Coronary artery (tissue), 2 donors: ENCODE measurements around the gene PQBP1.
"Not testable (repeated sequence)": the region's sequence is repeated elsewhere in the genome, so short reads cannot be mapped to it uniquely, and the experiment has no call there.

ENCODE experiments used
- DNase-seq: peaks from one replicate; pipeline ENCODE4 v3.0.0-alpha.2; 2017; ENCODE audit warnings: low spot score
- H3K27ac ChIP-seq, 2 donors: fragments of 200-600 bp; sonication (generic); one replicate each; pipeline ENCODE4 v1.5.1; 2016 to 2019
- H3K4me3 ChIP-seq: fragments of 200-600 bp; sonication (generic); 2 replicates; pipeline ENCODE4 v1.5.1; 2016; ENCODE audit warnings: mild to moderate bottlenecking, moderate library complexity
- TF ChIP-seq, protein P1 (sequence below): fragments of 200-600 bp; sonication (generic); IDR thresholded peaks from one replicate; pipeline ENCODE4 v1.5.1; 2019; ENCODE audit warnings: antibody characterized with exemption

The PQBP1 gene

DNA sequence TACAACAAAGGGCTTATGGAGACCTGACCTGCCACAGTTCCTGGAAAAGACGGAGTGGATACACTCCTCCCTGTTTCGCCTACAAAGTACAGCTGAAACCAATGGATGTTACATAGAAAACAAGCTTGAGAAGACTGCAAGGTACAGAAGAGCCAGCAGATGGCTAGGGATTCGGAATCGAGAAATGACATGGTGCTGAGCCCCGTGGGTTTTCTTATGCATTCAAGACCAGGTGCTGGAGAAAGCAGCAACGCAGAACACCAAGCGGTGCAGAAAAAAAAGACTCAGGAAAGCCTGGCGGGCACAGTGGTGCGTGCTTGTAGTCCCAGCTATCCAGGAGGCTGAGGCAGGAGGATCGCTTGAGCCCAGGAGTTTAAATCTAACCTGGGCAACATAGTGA lies 14.0 kb upstream of the PQBP1 start:
- no peak for DNase-seq
- Histone ChIP-seq H3K4me3 (no peak overlapping the region), H3K27ac (no peak overlapping the region)
- TF ChIP-seq, protein P1, sequence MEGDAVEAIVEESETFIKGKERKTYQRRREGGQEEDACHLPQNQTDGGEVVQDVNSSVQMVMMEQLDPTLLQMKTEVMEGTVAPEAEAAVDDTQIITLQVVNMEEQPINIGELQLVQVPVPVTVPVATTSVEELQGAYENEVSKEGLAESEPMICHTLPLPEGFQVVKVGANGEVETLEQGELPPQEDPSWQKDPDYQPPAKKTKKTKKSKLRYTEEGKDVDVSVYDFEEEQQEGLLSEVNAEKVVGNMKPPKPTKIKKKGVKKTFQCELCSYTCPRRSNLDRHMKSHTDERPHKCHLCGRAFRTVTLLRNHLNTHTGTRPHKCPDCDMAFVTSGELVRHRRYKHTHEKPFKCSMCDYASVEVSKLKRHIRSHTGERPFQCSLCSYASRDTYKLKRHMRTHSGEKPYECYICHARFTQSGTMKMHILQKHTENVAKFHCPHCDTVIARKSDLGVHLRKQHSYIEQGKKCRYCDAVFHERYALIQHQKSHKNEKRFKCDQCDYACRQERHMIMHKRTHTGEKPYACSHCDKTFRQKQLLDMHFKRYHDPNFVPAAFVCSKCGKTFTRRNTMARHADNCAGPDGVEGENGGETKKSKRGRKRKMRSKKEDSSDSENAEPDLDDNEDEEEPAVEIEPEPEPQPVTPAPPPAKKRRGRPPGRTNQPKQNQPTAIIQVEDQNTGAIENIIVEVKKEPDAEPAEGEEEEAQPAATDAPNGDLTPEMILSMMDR = no peak

GRCh38 chrX:48886586-48886985 lies 11.1 kb upstream of the PQBP1 start:
- not testable (repeated sequence) for H3K27ac ChIP-seq, H3K4me3 ChIP-seq, DNase-seq

- Histone ChIP-seq H3K4me3 (peak overlapping the region; percentile 75), H3K27ac (peak overlapping the region in 1 of 2 donors; percentile 84)
- DNase-seq = no peak
- TF ChIP-seq, protein P1 = no peak
Measured at GRCh38 chrX:48890296-48890925, 7.3 kb upstream of the PQBP1 start.

GRCh38 chrX:48890934-48891401 lies 6.8 kb upstream of the PQBP1 start:
- DNase-seq = no peak
- Histone ChIP-seq H3K4me3 (peak overlapping the region; percentile 75), H3K27ac (peak overlapping the region; percentile 67 to 84)
- TF ChIP-seq, protein P1 = no peak

GRCh38 chrX:48891402-48892288 lies 6.1 kb upstream of the PQBP1 start:
- TF ChIP-seq, protein P1 = no peak
- peak; percentile 93 for DNase-seq
- H3K4me3 ChIP-seq = peak overlapping the region; percentile 75
- H3K27ac ChIP-seq = peak overlapping the region; percentile 67 to 84

DNA sequence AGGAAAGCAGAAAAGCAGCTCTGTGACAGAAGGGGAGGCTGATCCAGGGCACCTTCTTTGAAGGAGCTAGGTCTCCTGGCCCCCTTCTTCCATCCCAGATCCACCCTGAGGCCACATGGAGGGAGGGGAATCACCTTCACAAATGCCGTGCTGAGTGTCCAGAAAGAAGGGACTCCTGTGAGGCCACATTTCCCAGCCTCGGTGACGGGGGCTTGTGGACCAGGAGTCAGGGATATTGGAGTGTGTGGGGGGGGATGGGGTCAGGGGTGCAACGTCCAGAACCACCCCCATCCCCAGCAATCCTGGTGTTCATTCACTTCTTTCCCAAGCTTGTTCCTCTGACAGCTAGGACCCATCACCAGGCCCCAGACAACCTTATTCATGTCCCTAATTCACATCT lies 4.8 kb upstream of the PQBP1 start:
- no peak for DNase-seq
- no peak overlapping the region for H3K27ac ChIP-seq
- no peak overlapping the region for H3K4me3 ChIP-seq
- TF ChIP-seq, protein P1 = no peak

- no peak for DNase-seq
- TF ChIP-seq, protein P1 = no peak
- no peak overlapping the region for H3K4me3 ChIP-seq
- H3K27ac ChIP-seq = no peak overlapping the region
Measured at GRCh38 chrX:48893556-48894348, 4.0 kb upstream of the PQBP1 start.
